ENCODE results near the gene ITPR1.

The ITPR1 gene

DNA sequence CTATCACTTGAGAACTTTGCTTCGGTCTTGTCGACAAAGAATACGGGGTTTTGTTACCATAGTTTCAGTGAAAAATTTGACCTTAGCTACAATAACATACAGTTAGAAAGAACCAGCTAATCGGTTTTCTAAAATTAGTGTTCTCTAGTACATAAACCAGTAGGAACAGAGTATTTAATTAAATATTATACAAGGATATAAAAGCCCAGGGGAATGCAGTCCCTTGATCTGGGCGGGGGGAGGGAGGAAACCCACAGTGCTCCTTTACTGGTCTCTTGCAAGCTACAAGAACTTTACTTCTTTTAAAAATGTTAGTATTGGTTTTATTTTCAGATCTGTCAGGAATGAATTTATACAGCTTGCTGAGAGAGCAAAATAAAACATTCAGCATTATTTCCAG, 41.8 kb downstream of the ITPR1 start:
- no peak for DNase-seq

DNA sequence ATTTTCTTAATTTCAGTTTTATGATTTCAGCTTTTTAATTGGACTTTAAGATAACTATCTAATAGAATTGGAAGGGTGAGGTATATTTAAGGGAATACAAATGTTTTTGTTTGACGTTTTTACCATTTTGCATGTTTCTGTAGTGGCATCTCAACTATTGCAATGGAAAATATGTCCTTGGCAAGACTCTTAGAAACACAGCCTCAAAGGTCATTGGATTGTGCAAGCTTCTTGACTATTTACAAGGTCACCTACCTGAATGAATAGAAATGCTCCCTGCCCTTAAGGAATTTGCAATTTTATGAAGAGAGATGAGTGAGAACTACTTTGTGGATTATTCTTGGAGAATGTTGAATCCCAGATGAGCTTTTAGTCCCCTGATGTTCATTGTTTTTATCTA, 43.1 kb downstream of the ITPR1 start:
- DNase-seq: no peak

GRCh38 chr3:4540267-4540666, 47.1 kb downstream of the ITPR1 start:
- no peak for DNase-seq

- DNase-seq: no peak
Observed at GRCh38 chr3:4543110-4543509, 50.0 kb downstream of the ITPR1 start.

GRCh38 chr3:4546346-4547178, 53.4 kb downstream of the ITPR1 start:
- DNase-seq: no peak

- DNase-seq: no peak
Observed at GRCh38 chr3:4547799-4548198, 54.7 kb downstream of the ITPR1 start.

DNA sequence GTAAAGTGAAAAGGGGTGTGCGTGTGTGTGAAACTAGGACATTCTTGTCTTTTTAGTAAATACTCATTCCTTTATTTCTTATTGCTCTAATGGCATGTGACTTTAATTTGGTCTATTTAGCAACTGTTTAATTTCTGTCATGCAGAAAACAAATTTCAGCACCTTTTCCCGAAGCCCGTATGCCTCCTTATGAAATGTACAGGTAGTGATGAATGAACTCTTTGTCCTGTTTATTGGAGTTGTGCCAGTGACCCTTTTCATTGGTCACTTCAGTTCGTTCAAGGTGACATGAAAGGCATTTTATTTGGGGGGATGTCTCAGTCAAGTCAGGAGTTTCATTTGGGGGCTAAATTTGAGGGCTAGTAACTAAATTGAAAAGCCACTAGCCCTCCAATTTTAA, 55.2 kb downstream of the ITPR1 start:
- DNase-seq: no peak

DNA sequence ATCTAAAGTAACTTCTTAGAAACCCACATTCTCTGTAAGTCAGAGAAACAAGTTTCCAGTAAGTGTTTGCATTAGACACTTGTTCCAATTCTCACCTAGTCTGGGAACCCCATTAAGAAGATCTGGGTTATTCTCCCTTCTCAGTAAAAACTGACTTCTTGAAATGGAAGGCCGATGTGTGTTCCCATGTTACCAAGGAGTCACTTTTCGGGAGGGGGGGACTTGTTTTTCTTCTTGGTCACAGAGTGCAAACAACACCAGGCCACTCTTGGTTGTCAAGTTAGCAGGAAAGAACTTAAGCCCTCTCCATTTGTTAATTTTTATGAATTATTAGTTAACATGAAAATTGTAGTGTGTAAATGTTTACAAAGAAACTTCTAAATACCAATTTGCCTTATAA, 55.6 kb downstream of the ITPR1 start:
- no peak for DNase-seq

DNA sequence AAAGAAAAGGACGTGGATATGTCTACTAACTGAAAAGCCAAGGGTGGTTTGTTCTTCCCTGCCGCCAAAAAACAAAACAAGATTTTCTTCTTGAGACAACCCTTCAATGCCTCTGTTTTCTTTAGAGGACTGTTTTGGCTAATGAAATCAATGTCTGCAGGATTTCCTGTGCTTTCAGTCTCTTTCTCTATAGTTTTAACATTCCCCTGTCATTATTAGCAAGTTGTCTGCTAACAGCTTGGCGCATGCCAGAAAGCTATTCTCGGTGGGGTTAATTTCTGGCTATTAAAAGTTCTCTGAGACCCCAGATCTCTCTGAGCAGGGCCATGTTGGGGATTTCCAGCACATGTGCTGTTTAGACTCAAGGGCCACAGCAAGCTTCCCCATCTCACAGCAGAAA, 56.7 kb downstream of the ITPR1 start:
- DNase-seq: no peak

DNA sequence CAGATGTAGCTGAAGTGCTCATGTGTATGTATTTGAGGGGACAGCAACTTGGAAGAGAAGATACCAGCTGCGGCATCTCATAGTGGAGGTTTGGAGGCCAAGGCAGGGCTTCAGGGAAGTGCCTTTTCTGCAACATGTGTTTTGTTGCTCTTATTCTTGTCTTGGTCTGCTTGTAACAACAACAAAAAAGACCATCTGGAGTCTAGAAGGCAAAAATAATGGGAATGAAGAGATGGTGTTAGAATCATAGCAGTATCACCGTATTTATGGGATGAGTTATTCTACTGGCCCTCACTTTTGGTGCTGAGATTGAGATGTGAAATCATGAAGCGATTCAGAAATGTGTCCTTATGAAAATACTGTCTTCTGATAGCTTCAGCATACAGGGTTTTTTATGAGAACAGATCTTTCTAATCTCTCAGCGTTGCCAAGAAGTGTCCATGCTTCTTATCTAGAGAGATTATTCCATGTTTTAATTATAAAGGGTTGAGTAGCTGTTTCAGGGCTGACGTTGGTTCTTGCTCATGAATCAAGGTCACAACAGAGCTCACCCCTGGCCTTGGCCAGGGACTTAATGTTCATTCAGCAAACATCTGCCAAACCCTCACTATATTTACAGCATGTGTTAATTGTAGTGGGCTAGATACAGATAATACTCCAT, 58.0 kb downstream of the ITPR1 start:
- no peak for DNase-seq

- DNase-seq: no peak
Observed at GRCh38 chr3:4551794-4552442, 58.8 kb downstream of the ITPR1 start.

DNA sequence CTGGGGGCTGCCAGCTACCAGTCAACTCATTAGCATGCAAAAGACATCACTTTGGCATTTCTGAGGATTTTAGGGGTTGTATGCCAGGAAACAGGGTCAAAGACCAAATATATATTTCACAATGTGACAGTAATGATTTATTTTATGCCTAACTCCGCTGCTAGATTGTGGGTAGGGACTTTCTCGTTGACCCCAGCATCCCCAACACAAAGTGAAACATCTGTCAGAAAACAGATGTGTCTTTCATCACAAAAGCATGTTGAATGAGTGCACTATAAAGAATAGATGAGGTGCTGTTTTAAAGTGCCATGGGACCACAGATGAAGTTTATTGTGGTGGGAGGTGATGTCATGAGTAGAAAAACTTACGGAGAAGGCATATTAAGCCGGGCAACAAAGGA, 59.7 kb downstream of the ITPR1 start:
- DNase-seq: no peak

- no peak for DNase-seq
Observed at GRCh38 chr3:4561661-4562060, 68.5 kb downstream of the ITPR1 start.

DNA sequence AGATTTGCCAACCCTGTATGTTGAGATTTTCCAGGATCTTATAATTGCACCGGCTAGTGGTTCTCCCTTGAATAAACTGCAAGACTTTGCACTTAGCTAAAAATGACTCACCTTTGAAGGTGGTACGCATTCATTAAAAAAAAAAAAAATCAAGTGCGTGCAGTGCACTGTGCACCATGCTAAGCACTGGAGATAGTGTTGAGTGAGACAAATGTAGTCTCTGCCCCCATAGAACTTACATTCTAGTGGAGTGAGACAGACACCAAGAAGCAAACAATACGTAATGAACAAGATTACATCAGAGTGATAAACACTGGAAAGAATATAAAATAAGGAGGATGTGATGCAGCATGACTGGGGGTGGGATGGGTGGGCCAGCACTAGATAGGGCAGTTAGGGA, 69.4 kb downstream of the ITPR1 start:
- no peak for DNase-seq

GRCh38 chr3:4564270-4564669, 71.1 kb downstream of the ITPR1 start:
- DNase-seq: no peak

DNA sequence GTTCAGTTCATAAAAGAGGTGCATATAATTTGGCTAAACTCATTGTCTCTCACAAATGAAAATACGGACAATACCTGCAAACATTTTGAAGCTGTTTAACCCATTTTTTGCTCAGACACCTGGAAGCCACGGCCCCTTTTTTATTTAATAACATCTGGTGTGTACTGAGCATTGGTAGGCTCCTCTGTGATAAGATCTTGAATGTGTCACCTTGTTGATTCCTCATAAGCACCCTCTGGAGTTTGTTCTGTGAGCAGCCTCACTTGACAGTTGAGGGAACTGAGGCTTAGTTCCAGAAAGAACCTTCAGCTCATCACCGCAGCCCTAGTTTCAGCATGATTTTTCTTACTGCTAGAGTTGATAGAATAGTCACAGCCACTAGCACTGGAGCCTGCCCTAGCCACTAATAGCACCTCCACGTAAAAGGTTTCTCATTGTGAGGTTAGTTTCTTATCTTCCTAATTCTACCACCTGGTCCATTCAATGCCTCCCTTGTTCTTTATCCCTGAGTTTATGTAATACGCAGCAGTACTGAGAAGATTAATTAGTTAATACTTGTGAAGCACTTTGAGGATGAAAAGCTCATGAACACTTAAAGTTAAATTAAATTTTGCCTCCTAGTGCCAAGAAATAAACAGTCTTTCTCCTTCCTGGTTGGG, 71.9 kb downstream of the ITPR1 start:
- DNase-seq: no peak

DNA sequence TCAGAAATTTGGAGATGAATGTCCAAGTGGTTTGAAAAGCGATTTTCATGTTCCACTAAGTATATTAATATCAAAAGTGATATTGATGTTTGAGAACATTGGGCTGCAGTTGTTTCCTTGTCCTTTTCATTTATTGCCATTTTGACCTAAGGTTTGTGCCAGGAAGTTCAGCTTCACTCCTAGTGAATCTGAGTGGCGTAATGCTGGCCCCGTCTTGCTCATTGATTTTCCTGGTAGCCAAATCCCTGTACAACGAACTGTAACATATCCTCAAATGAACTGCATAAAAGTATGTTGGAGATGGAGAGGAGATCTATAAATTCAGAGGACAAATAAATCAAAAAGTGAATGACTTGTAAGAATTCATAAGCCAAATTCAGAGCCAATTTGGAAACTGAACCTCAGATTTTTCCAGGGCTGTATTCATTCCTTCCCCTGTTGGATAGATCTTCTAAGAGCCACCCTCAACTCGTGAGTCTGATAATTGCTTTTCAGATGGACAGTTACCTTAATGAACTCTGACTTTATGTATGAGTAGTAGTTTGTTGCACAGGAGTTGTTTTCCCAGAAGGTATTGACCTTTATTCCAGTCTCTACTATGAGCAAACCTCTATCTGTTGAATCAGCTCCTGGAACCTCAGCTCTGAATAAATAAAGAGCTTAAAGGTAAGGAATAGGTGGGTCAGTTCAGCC, 72.8 kb downstream of the ITPR1 start:
- DNase-seq: no peak

DNA sequence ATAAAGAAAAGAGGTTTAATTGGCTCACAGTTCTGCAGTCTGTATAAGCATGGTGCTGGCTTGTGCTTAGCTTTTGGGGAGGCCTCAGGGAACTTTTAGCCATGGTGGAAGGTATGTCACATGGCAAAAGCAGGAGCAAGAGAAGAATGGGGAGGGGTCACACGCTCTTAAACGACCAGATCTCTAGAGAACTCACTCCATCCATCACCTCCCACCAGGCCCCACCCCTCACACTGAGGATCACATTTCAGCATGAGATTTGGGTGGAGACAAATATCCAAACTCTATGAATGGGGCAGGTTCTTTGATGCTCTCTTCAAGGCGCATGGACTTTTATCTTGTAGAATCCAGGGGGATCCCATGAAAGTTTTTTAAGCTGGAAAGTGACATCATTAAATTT, 75.7 kb downstream of the ITPR1 start:
- no peak for DNase-seq

- no peak for DNase-seq
Observed at GRCh38 chr3:4570840-4571621, 77.9 kb downstream of the ITPR1 start.

- no peak for DNase-seq
Observed at GRCh38 chr3:4571690-4572334, 78.7 kb downstream of the ITPR1 start.

GRCh38 chr3:4573153-4573552, 80.0 kb downstream of the ITPR1 start:
- no peak for DNase-seq

Measured in NCI-H2171 treated with DMSO at 0.1 percent for 48 hours (cell line).